Peyer's patch (tissue), 4 donors: ENCODE data around the gene NSUN3.

Experiments used
- CTCF ChIP-seq, 6 experiments: fragments of 450-650 bp in 4 of 6; fragments of 200-600 bp in 2 of 6; sonication (generic) in 1 of 6; IDR thresholded peaks; one replicate each; pipeline ENCODE4 v1.5.1; 2017 to 2019; ENCODE audit warnings: antibody characterized with exemption in 6 of 6, mild to moderate bottlenecking in 3 of 6, moderate library complexity in 1 of 6
- POLR2A ChIP-seq, 2 donors: fragments of 450-650 bp; IDR thresholded peaks; one replicate each; pipeline ENCODE4 v1.5.1; 2017; ENCODE audit warnings: antibody characterized with exemption in 2 of 2, mild to moderate bottlenecking in 2 of 2, moderate library complexity in 2 of 2

GRCh38 chr3:94026623-94027022 is 36.2 kb upstream of the NSUN3 start:
- TF ChIP-seq CTCF (IDR thresholded peaks at IDR 0.05) (peak in 1 of 6 experiments; percentile 8), POLR2A (IDR thresholded peaks at IDR 0.05) (no peak)
